ENCODE data around the gene FHAD1. TPM values are rescaled to one million over a fixed set of nuclear protein-coding genes. Genes with fewer than 3 reads are reported as not detected.

The FHAD1 gene
- total and polyA plus RNA-seq, 10 of the 15 experiments (the other 5 are each of a cell fraction or from before 2014, with no cell fraction given), result 0.09 to 1.0 (median 0.32) TPM; not detected in 2

GRCh38 chr1:15314328-15315281 is 67.6 kb downstream of the FHAD1 start:
- Histone ChIP-seq H3K9ac (ENCODE audit: control insufficient read depth, insufficient read depth, low read length) (no peak overlapping the region), H3K27ac (ENCODE audit: control insufficient read depth, insufficient read depth) (no peak overlapping the region), H3K27me3 (replicated peaks in 1 of 2; ENCODE audit: control insufficient read depth in 2 of 2, insufficient read depth in 2 of 2, low read length in 1 of 2) (peaks cover 0 to 2% of the 10 kb centered on the region in 2 experiments; a peak in 2 of 4 replicates), H3K4me2 (ENCODE audit: control insufficient read depth, insufficient read depth) (no peak overlapping the region), H3K9me3 (replicated peaks; ENCODE audit: control insufficient read depth, insufficient read depth, low read length) (no peaks in the 10 kb centered on the region), H2AFZ (ENCODE audit: control insufficient read depth, low read depth, low read length) (no peak overlapping the region), H3K36me3 (ENCODE audit: control insufficient read depth in 2 of 2, insufficient read depth in 2 of 2, low read length in 1 of 2) (no peaks in the 10 kb centered on the region), H3K4me1 (ENCODE audit: control insufficient read depth, insufficient read depth, low read length) (no peaks in the 10 kb centered on the region), H3K79me2 (ENCODE audit: control insufficient read depth, insufficient read depth, low read length) (no peaks in the 10 kb centered on the region), H3K4me3 (no peak overlapping the region), H4K20me1 (ENCODE audit: control insufficient read depth, insufficient read depth) (no peaks in the 10 kb centered on the region)
- SMC1A ChIA-PET (ENCODE audit: uncharacterized antibody, unreplicated experiment), result no interaction called here
- CTCF ChIA-PET, result interaction anchor here (1.2 to 1.3 kb wide), 2 partner anchors 9 to 10 kb away, joined by 3 to 6 read pairs; no protein-coding TSS in a partner anchor
- 55% methylated on average over 20 of the region's 26 CpGs for WGBS (ENCODE audit: insufficient coverage, insufficient replicate concordance, low lambda C conversion rate, missing lambda C conversion rate)
- FAIRE-seq (no peak), DNase-seq (ENCODE audit: low read depth, low spot score) (no peak), ATAC-seq (no peak)
- TF ChIP-seq RELA (IDR thresholded peaks at IDR 0.05; ENCODE audit: borderline replicate concordance, partially characterized antibody) (no peak), CREM (IDR thresholded peaks at IDR 0.05; ENCODE audit: low read depth) (no peak), NR2F1 (conservative IDR thresholded peaks at IDR 0.05) (no peak), ZZZ3 (IDR thresholded peaks at IDR 0.05; ENCODE audit: control insufficient read depth, insufficient read length, low read depth) (no peak), SRF (IDR thresholded peaks at IDR 0.05; ENCODE audit: low read depth in 2 of 2, low read length in 2 of 2) (no peak), NFIC (IDR thresholded peaks at IDR 0.05; ENCODE audit: low read depth, low read length) (no peak), FOS (IDR thresholded peaks at IDR 0.05; ENCODE audit: borderline replicate concordance, extremely low read depth, insufficient read length) (no peak), CHD2 (IDR thresholded peaks at IDR 0.05; ENCODE audit: borderline replicate concordance, low read depth, low read length) (no peak), SREBF1 (IDR thresholded peaks at IDR 0.05; ENCODE audit: low read length) (no peak), IRF3 (IDR thresholded peaks at IDR 0.05) (no peak)
- TF ChIP-seq, protein P1, sequence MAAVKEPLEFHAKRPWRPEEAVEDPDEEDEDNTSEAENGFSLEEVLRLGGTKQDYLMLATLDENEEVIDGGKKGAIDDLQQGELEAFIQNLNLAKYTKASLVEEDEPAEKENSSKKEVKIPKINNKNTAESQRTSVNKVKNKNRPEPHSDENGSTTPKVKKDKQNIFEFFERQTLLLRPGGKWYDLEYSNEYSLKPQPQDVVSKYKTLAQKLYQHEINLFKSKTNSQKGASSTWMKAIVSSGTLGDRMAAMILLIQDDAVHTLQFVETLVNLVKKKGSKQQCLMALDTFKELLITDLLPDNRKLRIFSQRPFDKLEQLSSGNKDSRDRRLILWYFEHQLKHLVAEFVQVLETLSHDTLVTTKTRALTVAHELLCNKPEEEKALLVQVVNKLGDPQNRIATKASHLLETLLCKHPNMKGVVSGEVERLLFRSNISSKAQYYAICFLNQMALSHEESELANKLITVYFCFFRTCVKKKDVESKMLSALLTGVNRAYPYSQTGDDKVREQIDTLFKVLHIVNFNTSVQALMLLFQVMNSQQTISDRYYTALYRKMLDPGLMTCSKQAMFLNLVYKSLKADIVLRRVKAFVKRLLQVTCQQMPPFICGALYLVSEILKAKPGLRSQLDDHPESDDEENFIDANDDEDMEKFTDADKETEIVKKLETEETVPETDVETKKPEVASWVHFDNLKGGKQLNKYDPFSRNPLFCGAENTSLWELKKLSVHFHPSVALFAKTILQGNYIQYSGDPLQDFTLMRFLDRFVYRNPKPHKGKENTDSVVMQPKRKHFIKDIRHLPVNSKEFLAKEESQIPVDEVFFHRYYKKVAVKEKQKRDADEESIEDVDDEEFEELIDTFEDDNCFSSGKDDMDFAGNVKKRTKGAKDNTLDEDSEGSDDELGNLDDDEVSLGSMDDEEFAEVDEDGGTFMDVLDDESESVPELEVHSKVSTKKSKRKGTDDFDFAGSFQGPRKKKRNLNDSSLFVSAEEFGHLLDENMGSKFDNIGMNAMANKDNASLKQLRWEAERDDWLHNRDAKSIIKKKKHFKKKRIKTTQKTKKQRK (IDR thresholded peaks at IDR 0.05; ENCODE audit: low read depth, low read length), result no peak
- TF ChIP-seq, protein P2, sequence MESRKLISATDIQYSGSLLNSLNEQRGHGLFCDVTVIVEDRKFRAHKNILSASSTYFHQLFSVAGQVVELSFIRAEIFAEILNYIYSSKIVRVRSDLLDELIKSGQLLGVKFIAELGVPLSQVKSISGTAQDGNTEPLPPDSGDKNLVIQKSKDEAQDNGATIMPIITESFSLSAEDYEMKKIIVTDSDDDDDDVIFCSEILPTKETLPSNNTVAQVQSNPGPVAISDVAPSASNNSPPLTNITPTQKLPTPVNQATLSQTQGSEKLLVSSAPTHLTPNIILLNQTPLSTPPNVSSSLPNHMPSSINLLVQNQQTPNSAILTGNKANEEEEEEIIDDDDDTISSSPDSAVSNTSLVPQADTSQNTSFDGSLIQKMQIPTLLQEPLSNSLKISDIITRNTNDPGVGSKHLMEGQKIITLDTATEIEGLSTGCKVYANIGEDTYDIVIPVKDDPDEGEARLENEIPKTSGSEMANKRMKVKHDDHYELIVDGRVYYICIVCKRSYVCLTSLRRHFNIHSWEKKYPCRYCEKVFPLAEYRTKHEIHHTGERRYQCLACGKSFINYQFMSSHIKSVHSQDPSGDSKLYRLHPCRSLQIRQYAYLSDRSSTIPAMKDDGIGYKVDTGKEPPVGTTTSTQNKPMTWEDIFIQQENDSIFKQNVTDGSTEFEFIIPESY (IDR thresholded peaks at IDR 0.05), result no peak
- RAD21 ChIA-PET (ENCODE audit: unreplicated experiment), result no interaction called here
- no TSS peak for BruUV-seq (replicated peaks)
- in situ Hi-C loops (cut with MboI), result no loop called here
- intact Hi-C loops (cut with micrococcal nuclease; ENCODE audit: unreplicated experiment), result no loop called here
- POLR2A ChIA-PET, result no interaction called here
